NCI-H524 treated with DMSO at 0.1 percent for 48 hours (cell line): ENCODE results near the gene PITPNM3.

ENCODE experiments used
- DNase-seq: peaks from one replicate; lab custom pipeline; 2025; lab: John Stamatoyannopoulos, UW

PITPNM3 gene

GRCh38 chr17:6462692-6463091 is 93.7 kb downstream of the PITPNM3 start:
- no peak for DNase-seq

DNA sequence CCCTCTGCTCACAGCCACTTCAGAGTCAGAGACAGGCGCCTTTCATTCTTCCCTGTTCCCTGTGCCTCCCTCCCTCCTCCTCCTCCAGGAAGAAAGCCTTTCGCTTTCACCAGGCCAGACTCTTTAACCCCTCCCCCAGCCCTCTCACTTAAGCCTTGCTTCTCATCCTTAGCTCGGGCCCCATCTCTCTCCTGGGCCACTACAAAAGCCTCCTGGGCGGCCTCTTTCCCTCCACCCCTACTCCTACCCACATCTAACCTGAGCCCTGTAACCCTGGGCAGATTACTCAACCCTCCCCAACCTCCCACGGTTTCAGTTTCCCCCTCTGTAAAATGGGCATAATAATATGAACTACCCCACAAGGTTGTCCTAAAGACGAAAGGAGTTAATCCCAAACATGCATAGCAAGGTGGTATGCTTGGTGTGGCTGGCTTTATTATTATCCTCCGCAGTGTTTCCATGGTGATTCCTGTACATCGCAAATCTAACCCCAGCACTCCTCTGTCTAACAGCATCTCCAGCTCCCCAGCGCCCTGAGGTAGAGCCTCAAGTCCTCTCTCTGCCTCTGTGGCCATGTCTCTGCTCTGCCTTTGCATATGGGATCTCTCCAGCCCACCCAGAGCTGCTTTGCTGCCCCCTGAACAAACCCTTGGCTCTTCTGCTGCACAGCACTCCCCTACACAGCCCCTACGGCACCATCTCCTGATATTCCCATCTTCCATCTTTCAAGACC is 94.4 kb downstream of the PITPNM3 start:
- no peak for DNase-seq

GRCh38 chr17:6461246-6461645 is 95.1 kb downstream of the PITPNM3 start:
- DNase-seq: no peak

DNA sequence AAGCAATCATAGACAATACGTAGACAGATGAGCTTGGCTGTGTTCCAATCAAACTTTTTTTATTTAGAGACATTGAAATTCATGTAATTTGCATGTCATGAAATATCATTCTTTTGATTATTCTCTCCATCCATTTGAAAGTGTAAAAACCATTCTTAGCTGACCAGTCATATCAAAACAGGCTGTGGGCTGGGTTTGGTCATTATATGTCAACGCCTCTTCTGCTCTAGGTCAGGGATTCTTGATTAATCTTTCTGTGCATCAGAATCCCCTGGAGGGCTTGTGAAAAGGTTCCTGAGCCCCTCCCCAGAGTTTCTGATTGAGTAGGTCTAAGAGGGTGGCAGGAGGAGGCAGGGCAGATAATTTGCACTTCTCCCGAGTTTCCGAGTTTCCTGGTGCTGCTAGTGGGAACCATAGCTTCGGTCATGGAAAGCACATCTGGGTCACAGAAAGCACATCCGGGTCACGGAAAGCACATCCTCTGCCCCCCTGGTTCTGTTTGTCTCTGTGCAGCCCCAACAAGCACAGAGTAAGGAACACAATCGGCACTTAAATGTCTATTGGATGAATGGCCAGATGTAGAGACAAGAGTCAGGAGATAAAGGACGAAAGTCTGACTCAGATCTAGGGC is 95.7 kb downstream of the PITPNM3 start:
- no peak for DNase-seq

DNA sequence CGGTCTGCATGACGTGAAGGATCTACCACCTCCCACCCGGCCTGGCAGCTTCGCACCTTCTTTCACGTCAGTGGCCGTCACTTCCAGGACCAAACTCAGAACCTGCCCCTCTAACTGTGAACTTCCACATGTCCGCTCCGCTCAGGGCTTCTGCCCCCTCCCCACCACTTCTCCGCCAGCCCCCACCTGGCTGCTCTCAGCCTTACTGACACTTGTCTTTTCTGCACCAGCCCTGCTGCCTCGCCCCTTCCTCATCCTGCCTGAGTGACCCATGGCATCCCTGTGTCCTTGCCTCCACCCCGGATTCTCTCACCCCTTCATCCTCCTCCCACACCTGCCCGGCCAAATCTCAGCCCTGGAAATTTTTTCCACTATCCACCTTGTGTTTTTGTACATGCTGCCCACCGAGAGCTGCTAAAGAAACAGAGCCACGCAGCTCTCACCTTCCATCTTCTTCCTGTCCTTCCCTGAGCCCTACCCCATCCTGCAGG is 97.8 kb downstream of the PITPNM3 start:
- no peak for DNase-seq

GRCh38 chr17:6457688-6458459 is 98.5 kb downstream of the PITPNM3 start:
- no peak for DNase-seq

- DNase-seq: no peak
Observed at GRCh38 chr17:6456914-6457687, 99.3 kb downstream of the PITPNM3 start.

DNA sequence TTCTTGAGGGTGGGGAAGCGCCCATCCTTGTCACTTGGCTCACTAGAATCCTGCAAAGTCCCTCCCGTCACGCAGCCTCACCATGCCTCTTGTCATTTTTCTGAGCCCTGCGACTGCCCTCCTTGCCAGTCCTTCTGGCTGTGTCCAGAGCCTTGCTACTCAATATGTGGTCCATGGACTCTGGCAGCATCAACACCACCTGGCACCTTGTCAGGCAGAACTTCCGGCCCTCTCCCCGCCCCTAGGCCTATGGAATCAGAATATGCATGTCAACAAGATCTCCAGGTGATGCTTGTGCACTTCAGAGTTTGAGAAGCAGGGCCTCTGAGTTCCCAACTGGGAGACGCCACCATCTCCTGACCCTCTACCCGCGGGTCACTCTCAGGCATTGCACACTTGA is 100.0 kb downstream of the PITPNM3 start:
- DNase-seq: no peak

- no peak for DNase-seq
Observed at GRCh38 chr17:6455321-6455705, 101.0 kb downstream of the PITPNM3 start.

- no peak for DNase-seq
Observed at GRCh38 chr17:6454495-6455320, 101.6 kb downstream of the PITPNM3 start.

GRCh38 chr17:6453279-6454024 is 102.9 kb downstream of the PITPNM3 start:
- no peak for DNase-seq

- no peak for DNase-seq
Observed at GRCh38 chr17:6452471-6453266, 103.7 kb downstream of the PITPNM3 start.

GRCh38 chr17:6450926-6451832 is 105.2 kb downstream of the PITPNM3 start:
- DNase-seq: no peak

- no peak for DNase-seq
Observed at GRCh38 chr17:6449307-6449706, 107.0 kb downstream of the PITPNM3 start.

- no peak for DNase-seq
Observed at GRCh38 chr17:6448473-6448872, 107.9 kb downstream of the PITPNM3 start.

DNA sequence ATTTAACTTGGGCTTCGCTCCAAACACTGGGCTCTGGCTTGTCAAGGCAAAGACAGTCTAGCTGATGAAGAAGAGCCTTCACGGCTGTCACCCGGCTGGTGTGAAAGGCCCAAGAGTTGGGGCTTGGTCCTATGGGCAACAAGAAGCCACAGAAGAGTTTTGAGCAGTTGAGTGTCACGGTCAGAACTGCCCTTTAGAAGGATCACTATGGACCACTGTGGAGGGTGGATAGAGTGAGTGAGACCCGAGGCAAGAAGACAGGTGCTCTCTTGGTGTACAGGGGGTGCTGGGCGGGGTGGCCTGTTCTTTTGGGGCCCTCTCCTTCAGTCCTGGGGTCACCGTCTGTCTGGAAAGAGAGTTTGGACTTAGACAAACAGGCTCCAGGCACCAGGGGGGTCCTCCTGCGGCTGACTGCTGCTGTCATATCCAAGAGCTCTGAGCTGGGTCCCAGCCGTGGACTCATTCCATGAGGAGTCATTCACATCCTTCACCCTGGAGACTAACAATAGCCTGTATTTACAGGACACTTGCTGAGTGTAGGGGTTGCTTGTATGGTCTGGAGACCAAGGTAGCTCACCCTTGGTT is 109.7 kb downstream of the PITPNM3 start:
- DNase-seq: no peak

DNA sequence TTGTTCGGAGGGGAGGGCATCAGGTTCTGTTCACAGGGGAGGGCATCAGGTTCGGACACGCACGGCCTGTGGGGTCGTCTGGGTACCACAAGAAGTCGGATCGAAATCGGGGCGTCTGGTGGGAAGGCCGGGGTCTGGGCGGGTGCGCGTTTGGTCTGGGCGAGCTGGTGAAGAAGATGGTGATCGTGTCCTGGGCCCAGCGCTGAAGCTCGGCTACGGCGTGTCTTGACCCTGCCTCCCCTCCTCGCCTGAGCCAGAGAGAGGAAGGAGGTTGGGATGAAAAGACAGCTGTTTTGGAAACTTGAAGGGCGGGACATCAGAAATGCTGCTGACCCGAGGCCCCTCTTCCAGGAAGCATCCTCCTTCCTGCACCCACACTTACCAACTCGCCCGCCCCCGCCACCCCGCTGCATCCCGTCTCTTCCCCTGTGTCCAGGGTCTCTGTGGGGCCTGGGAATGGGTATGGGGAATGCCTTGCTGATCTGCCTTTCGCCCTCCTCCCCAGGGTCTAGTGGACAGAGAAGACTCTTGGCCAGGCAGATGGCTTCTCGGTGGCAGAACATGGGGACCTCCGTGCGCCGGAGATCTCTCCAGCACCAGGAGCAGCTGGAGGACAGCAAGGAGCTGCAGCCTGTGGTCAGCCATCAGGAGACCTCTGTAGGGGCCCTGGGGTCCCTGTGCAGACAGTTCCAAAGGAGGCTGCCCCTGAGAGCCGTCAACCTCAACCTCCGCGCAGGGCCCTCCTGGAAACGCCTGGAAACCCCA is 111.6 kb downstream of the PITPNM3 start:
- DNase-seq: no peak
